ENCODE measurements around the gene CFAP74.

CFAP74 gene

DNA sequence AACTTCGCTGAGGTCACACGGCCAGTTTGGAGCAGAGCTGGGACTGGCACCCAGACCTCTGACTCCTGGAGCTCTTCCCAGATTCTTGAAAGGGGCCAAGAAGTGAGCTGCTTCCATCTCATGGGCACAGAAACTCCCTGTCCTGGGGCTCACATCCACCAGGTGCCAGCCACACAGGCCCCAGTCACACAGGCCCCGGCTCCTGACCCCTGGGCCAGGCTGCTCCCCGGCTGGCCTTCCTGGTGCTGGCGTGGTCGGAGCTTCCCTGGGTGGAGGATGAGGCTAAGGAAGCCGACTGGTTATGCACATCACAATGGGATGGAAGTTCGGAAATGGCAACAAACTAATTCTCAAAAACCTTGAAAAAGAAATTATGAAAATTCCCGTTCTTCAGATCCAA is 12.5 kb upstream of the CFAP74 start:
- Histone ChIP-seq H3K23ac (ENCODE audit: low read depth, low read length, poor library complexity) (no peak overlapping the region), H2AK5ac (ENCODE audit: low read depth, low read length) (no peak overlapping the region), H3K9ac (ENCODE audit: low read depth, low read length, poor library complexity) (no peak overlapping the region), H2BK12ac (ENCODE audit: low read length) (no peak overlapping the region), H3K4me1 (ENCODE audit: control insufficient read depth in 2 of 2, insufficient read depth in 1 of 2, low read depth in 1 of 2, low read length in 2 of 2) (peaks cover 0 to 2% of the 10 kb centered on the region in 2 donors), H4K91ac (ENCODE audit: low read depth, low read length, poor library complexity) (no peak overlapping the region), H3K79me1 (ENCODE audit: low read depth, low read length) (no peaks in the 10 kb centered on the region), H4K8ac (ENCODE audit: low read depth, low read length) (no peak overlapping the region), H3K27me3 (ENCODE audit: control insufficient read depth in 3 of 3, insufficient read depth in 3 of 3, low read depth in 1 of 3, low read length in 3 of 3) (peaks cover 10 to 73% (median 31%) of the 10 kb centered on the region in 3 experiments), H3K4ac (ENCODE audit: low read length) (no peak overlapping the region), H3K18ac (ENCODE audit: low read length) (no peak overlapping the region), H3K4me2 (ENCODE audit: insufficient read depth, low read length, poor library complexity, severe bottlenecking) (no peak overlapping the region), H2BK15ac (ENCODE audit: low read length) (no peak overlapping the region), H2BK5ac (ENCODE audit: low read length) (no peak overlapping the region), H3K36me3 (replicated peaks in 1 of 2; ENCODE audit: control insufficient read depth in 2 of 2, insufficient read depth in 2 of 2, low read length in 2 of 2) (no peaks in the 10 kb centered on the region), H2BK120ac (ENCODE audit: low read depth, low read length) (no peak overlapping the region), H3K4me3 (ENCODE audit: low read length in 2 of 2) (no peak overlapping the region), H2AFZ (ENCODE audit: low read length) (no peak overlapping the region), H3K14ac (ENCODE audit: low read length) (no peak overlapping the region), H3K27ac (replicated peaks; ENCODE audit: low read length) (no peak overlapping the region), H3K9me3 (replicated peaks in 1 of 2; ENCODE audit: control insufficient read depth in 2 of 2, insufficient read depth in 1 of 2, low read depth in 1 of 2, low read length in 2 of 2) (no peaks in the 10 kb centered on the region)
- DNase-seq (ENCODE audit: low spot score): no peak
- no CpG with 5 or more reads among the region's 9 CpGs for WGBS, 2 donors (ENCODE audit: extremely low coverage in 2 of 2, insufficient read length in 2 of 2, insufficient replicate concordance in 1 of 2)

DNA sequence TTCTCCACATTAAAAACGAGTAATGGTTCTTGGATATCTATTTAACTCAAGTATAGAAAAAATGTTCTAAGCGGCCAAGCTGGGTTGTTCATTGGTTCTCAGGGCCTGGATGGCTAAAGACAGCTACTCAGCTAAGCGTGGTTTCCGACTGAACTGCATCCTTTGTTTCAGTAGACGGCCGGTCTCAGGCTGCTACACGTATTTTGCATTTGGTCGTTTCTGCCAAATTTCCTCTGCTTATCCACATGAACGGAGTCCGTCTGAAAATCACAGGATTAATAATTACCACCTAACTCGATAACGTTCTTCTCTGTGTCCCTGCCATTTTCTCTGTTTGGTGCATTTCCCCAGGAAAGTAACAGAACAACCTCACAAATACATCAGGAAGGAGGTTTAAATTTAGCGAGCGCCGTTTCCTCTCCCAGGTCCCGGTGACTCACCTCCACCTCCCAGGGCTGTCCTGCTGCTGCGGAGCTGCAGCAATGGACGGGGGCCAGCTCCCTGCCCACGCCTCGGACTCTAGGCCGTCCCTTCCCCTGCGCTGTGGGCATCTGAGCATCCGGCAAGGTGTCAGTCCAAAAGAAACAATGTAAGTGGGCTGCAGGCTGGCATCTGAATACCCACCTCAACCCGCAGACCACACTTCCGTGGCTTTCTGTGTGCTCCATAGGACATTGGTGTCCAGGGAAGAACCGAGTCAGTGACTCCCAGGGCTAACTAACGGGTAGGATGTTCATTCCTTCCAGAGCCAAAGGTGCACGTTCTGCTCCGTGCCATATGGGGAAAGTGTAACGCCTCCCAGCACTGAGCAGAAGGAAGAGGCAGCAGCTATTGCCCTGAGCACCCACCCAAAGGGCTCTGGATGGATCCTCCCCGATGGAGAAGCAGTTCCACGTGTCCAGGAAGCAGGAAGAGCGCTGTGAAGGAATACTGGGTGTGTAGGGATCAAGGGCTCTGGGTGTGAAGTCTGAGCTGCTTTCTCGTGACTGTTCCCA is 11.5 kb upstream of the CFAP74 start:
- Histone ChIP-seq H3K4me3 (ENCODE audit: low read length in 2 of 2) (no peak overlapping the region), H3K18ac (ENCODE audit: low read length) (no peak overlapping the region), H3K23ac (ENCODE audit: low read depth, low read length, poor library complexity) (no peak overlapping the region), H3K4me1 (ENCODE audit: control insufficient read depth in 2 of 2, insufficient read depth in 1 of 2, low read depth in 1 of 2, low read length in 2 of 2) (peaks cover 0 to 2% of the 10 kb centered on the region in 2 donors), H2BK5ac (ENCODE audit: low read length) (no peak overlapping the region), H2BK12ac (ENCODE audit: low read length) (no peak overlapping the region), H3K79me1 (ENCODE audit: low read depth, low read length) (no peaks in the 10 kb centered on the region), H4K8ac (ENCODE audit: low read depth, low read length) (no peak overlapping the region), H3K9ac (ENCODE audit: low read depth, low read length, poor library complexity) (no peak overlapping the region), H2AFZ (ENCODE audit: low read length) (no peak overlapping the region), H2BK120ac (ENCODE audit: low read depth, low read length) (no peak overlapping the region), H2BK15ac (ENCODE audit: low read length) (no peak overlapping the region), H3K9me3 (replicated peaks in 1 of 2; ENCODE audit: control insufficient read depth in 2 of 2, insufficient read depth in 1 of 2, low read depth in 1 of 2, low read length in 2 of 2) (no peaks in the 10 kb centered on the region), H3K4me2 (ENCODE audit: insufficient read depth, low read length, poor library complexity, severe bottlenecking) (no peak overlapping the region), H3K36me3 (replicated peaks in 1 of 2; ENCODE audit: control insufficient read depth in 2 of 2, insufficient read depth in 2 of 2, low read length in 2 of 2) (no peaks in the 10 kb centered on the region), H2AK5ac (ENCODE audit: low read depth, low read length) (no peak overlapping the region), H3K14ac (ENCODE audit: low read length) (no peak overlapping the region), H3K27me3 (ENCODE audit: control insufficient read depth in 3 of 3, insufficient read depth in 3 of 3, low read depth in 1 of 3, low read length in 3 of 3) (peaks cover 6 to 62% (median 20%) of the 10 kb centered on the region in 3 experiments), H3K27ac (replicated peaks; ENCODE audit: low read length) (no peak overlapping the region), H3K4ac (ENCODE audit: low read length) (no peak overlapping the region), H4K91ac (ENCODE audit: low read depth, low read length, poor library complexity) (no peak overlapping the region)
- no CpG with 5 or more reads among the region's 34 CpGs for WGBS, 2 donors (ENCODE audit: extremely low coverage in 2 of 2, insufficient read length in 2 of 2, insufficient replicate concordance in 1 of 2)
- no peak for DNase-seq (ENCODE audit: low spot score)

DNA sequence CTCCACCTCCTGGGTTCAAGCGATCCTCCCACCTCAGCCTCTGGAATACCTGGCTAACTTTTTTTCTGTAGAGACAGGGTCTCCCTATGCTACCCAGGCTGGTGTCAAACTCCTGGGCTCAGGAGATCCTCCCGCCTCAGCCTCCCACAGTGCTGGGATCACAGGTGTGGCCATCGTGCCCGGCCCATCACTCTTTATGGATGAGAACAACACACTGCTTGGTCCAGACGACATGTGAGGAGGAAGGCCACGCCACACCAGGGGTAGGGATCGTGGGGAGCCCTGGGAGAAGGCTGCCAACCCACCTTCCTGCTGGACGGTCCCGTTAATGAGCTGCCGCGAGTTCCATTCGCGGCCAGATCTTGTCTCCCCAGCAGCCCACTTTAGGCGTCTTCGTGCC is 10.6 kb upstream of the CFAP74 start:
- Histone ChIP-seq H2BK120ac (ENCODE audit: low read depth, low read length) (no peak overlapping the region), H4K91ac (ENCODE audit: low read depth, low read length, poor library complexity) (no peak overlapping the region), H3K4me2 (ENCODE audit: insufficient read depth, low read length, poor library complexity, severe bottlenecking) (no peak overlapping the region), H2BK5ac (ENCODE audit: low read length) (no peak overlapping the region), H3K27me3 (ENCODE audit: control insufficient read depth in 3 of 3, insufficient read depth in 3 of 3, low read depth in 1 of 3, low read length in 3 of 3) (peaks cover 0 to 63% (median 13%) of the 10 kb centered on the region in 3 experiments), H3K9ac (ENCODE audit: low read depth, low read length, poor library complexity) (peak overlapping the region; percentile 5), H3K14ac (ENCODE audit: low read length) (no peak overlapping the region), H3K9me3 (replicated peaks in 1 of 2; ENCODE audit: control insufficient read depth in 2 of 2, insufficient read depth in 1 of 2, low read depth in 1 of 2, low read length in 2 of 2) (no peaks in the 10 kb centered on the region), H2AK5ac (ENCODE audit: low read depth, low read length) (no peak overlapping the region), H3K18ac (ENCODE audit: low read length) (peak overlapping the region; percentile 23), H2BK15ac (ENCODE audit: low read length) (no peak overlapping the region), H3K4me3 (ENCODE audit: low read length in 2 of 2) (no peak overlapping the region), H3K4ac (ENCODE audit: low read length) (no peak overlapping the region), H2AFZ (ENCODE audit: low read length) (no peak overlapping the region), H3K27ac (replicated peaks; ENCODE audit: low read length) (no peak overlapping the region), H2BK12ac (ENCODE audit: low read length) (no peak overlapping the region), H3K36me3 (replicated peaks in 1 of 2; ENCODE audit: control insufficient read depth in 2 of 2, insufficient read depth in 2 of 2, low read length in 2 of 2) (no peaks in the 10 kb centered on the region), H3K79me1 (ENCODE audit: low read depth, low read length) (no peaks in the 10 kb centered on the region), H4K8ac (ENCODE audit: low read depth, low read length) (no peak overlapping the region), H3K23ac (ENCODE audit: low read depth, low read length, poor library complexity) (no peak overlapping the region), H3K4me1 (ENCODE audit: control insufficient read depth in 2 of 2, insufficient read depth in 1 of 2, low read depth in 1 of 2, low read length in 2 of 2) (peaks cover 0 to 4% of the 10 kb centered on the region in 2 donors)
- DNase-seq (ENCODE audit: low spot score): no peak
- WGBS, 2 donors (ENCODE audit: extremely low coverage in 2 of 2, insufficient read length in 2 of 2, insufficient replicate concordance in 1 of 2): no CpG with 5 or more reads among the region's 15 CpGs

All from neuronal stem cell (in vitro differentiated cells).